Left ventricle myocardium inferior (tissue), 1 donor: ENCODE data around the gene NT5C. TPM values are rescaled to one million over a fixed set of nuclear protein-coding genes. Genes with fewer than 3 reads are reported as not detected.
A peak's percentile ranks its signal among the peaks of the same experiment; 100 is the strongest.

ENCODE experiments used
- DNase-seq: peaks from one replicate; pipeline ENCODE4 v3.0.0-alpha.2; 2020
- H3K27ac ChIP-seq: fragments of 200-600 bp; replicated peaks from 2 replicates; pipeline ENCODE4 v1.8.0; 2021
- H3K27me3 ChIP-seq: fragments of 200-600 bp; 2 replicates; pipeline ENCODE4 v1.8.0; 2021; ENCODE audit warnings: low read depth
- H3K36me3 ChIP-seq: fragments of 200-600 bp; 2 replicates; pipeline ENCODE4 v1.8.0; 2021
- H3K4me1 ChIP-seq: fragments of 200-600 bp; 2 replicates; pipeline ENCODE4 v1.8.0; 2021
- H3K4me3 ChIP-seq: fragments of 200-600 bp; 2 replicates; pipeline ENCODE4 v1.8.0; 2021; ENCODE audit warnings: mild to moderate bottlenecking, moderate library complexity
- H3K9me3 ChIP-seq: fragments of 200-600 bp; replicated peaks from 2 replicates; pipeline ENCODE4 v1.8.0; 2021
- CTCF ChIP-seq: fragments of 200-600 bp; IDR thresholded peaks from 2 replicates; pipeline ENCODE4 v1.8.0; 2021; ENCODE audit warnings: antibody characterized with exemption, mild to moderate bottlenecking, borderline replicate concordance
- intact Hi-C: fragments of 100-400 bp; cut with micrococcal nuclease; formaldehyde crosslinking; loops from one replicate; pipeline ENCODE4 v1.11.0; 2022
- total RNA-seq: library from RNA; stranded (reverse); fragmentation: NEBNext Ultra II Directional; extraction: Animal tissue kit (Norgen Biotek cat#: 25700); gene quantifications from one replicate; pipeline ENCODE4 v1.2.1, GENCODE V29; 2021
- donor health status: DM: no; HTN: yes; CAD: no; lungs with severe emphysema.

Gene NT5C
- total RNA-seq, 1 donor from 2014 or later: 25.9 TPM

- intact Hi-C loops: no loop called here
- Histone ChIP-seq H3K4me1 (peaks cover 16% of the 10 kb centered on the region), H3K9me3 (no peaks in the 10 kb centered on the region), H3K4me3 (no peak overlapping the region), H3K36me3 (peaks cover 11% of the 10 kb centered on the region), H3K27ac (peak overlapping the region; percentile 48), H3K27me3 (no peaks in the 10 kb centered on the region)
- TF ChIP-seq CTCF: no peak
- DNase-seq: no peak
Measured at GRCh38 chr17:75103601-75104554, 27.7 kb downstream of the NT5C start.

GRCh38 chr17:75102385-75102821, 29.1 kb downstream of the NT5C start:
- DNase-seq: no peak
- H3K27ac ChIP-seq: no peak overlapping the region
- peaks cover 11% of the 10 kb centered on the region for H3K36me3 ChIP-seq
- no peak overlapping the region for H3K4me3 ChIP-seq
- TF ChIP-seq CTCF: no peak
- peaks cover 14% of the 10 kb centered on the region for H3K4me1 ChIP-seq
- H3K27me3 ChIP-seq: no peaks in the 10 kb centered on the region
- no peaks in the 10 kb centered on the region for H3K9me3 ChIP-seq
- intact Hi-C loops: no loop called here

GRCh38 chr17:75099881-75100595, 31.5 kb downstream of the NT5C start:
- no peak for TF ChIP-seq CTCF
- peaks cover 18% of the 10 kb centered on the region for H3K4me1 ChIP-seq

GRCh38 chr17:75098861-75099260, 32.7 kb downstream of the NT5C start:
- no peak overlapping the region for H3K27ac ChIP-seq
- intact Hi-C loops: no loop called here
- H3K27me3 ChIP-seq: no peaks in the 10 kb centered on the region
- no peak overlapping the region for H3K4me3 ChIP-seq
- peaks cover 11% of the 10 kb centered on the region for H3K36me3 ChIP-seq
- no peak for TF ChIP-seq CTCF
- H3K9me3 ChIP-seq: no peaks in the 10 kb centered on the region
- no peak for DNase-seq
- peaks cover 14% of the 10 kb centered on the region for H3K4me1 ChIP-seq

More at GRCh38 chr17:75099881-75100595, 31.5 kb downstream of the NT5C start:
- Histone ChIP-seq H3K27me3 (no peaks in the 10 kb centered on the region), H3K9me3 (no peaks in the 10 kb centered on the region), H3K4me3 (no peak overlapping the region), H3K36me3 (peaks cover 11% of the 10 kb centered on the region), H3K27ac (no peak overlapping the region)
- DNase-seq: no peak
- intact Hi-C loops: no loop called here

GRCh38 chr17:75097865-75098264, 33.7 kb downstream of the NT5C start:
- intact Hi-C loops: no loop called here
- no peak for TF ChIP-seq CTCF
- peaks cover 11% of the 10 kb centered on the region for H3K36me3 ChIP-seq
- peaks cover 14% of the 10 kb centered on the region for H3K4me1 ChIP-seq
- no peak overlapping the region for H3K27ac ChIP-seq
- no peak overlapping the region for H3K4me3 ChIP-seq
- H3K27me3 ChIP-seq: no peaks in the 10 kb centered on the region
- no peak for DNase-seq
- H3K9me3 ChIP-seq: no peaks in the 10 kb centered on the region
